Stomach (tissue), 9 donors: ENCODE results near the gene IGDCC3. TPM values are rescaled to one million over a fixed set of nuclear protein-coding genes. Genes with fewer than 3 reads are reported as not detected.

ENCODE experiments used
- DNase-seq, 2 donors: peaks; one replicate each; pipeline versions ENCODE4 v3.0.0 to v3.0.0-alpha.2; 2013 to 2019
- H3K27ac ChIP-seq, 5 donors: fragments of 200-600 bp in 4 of 5; sonication (generic) in 4 of 5; one replicate each; pipeline ENCODE4 v1.5.1; 2013 to 2019; ENCODE audit warnings: mild to moderate bottlenecking in 1 of 5, moderate library complexity in 1 of 5
- H3K27me3 ChIP-seq, 3 donors: fragments of 200-600 bp; sonication (generic); one replicate each; pipeline ENCODE4 v1.5.1; 2017 to 2019; ENCODE audit warnings: mixed run types in 1 of 3
- H3K36me3 ChIP-seq, 4 donors: fragments of 200-600 bp; sonication (generic); 1 replicate in 3 of 4; 2 replicates in 1 of 4; pipeline ENCODE4 v1.5.1; 2016 to 2019
- H3K4me1 ChIP-seq, 4 donors: fragments of 200-600 bp; sonication (generic); one replicate each; pipeline ENCODE4 v1.5.1; 2016 to 2019
- H3K4me3 ChIP-seq, 4 donors: fragments of 200-600 bp; sonication (generic) in 3 of 4; one replicate each; pipeline ENCODE4 v1.5.1; 2016 to 2019; ENCODE audit warnings: mild to moderate bottlenecking in 1 of 4
- H3K9me3 ChIP-seq, 4 donors: fragments of 200-600 bp; sonication (generic); one replicate each; pipeline ENCODE4 v1.5.1; 2016 to 2019
- EP300 ChIP-seq: sonication (generic); formaldehyde crosslinking; IDR thresholded peaks from one replicate; pipeline ENCODE4 v1.6.1; 2017; ENCODE audit warnings: antibody characterized with exemption
- POLR2A ChIP-seq, 4 donors: fragments of 450-650 bp; IDR thresholded peaks; one replicate each; pipeline ENCODE4 v1.6.1; 2016; ENCODE audit warnings: antibody characterized with exemption in 4 of 4, control low read depth in 2 of 4, mild to moderate bottlenecking in 1 of 4, moderate library complexity in 1 of 4
- POLR2AphosphoS5 ChIP-seq, 3 donors: sonication (generic); formaldehyde crosslinking; IDR thresholded peaks; one replicate each; pipeline ENCODE4 v1.6.1; 2016; ENCODE audit warnings: antibody characterized with exemption in 3 of 3
- WGBS, 5 donors: extraction: QIAGEN DNeasy Blood & Tissue Kit in 3 of 5; methylation state at CpG; one replicate each; pipeline versions ENCODE4 v1.1.5 to v1.1.7; 2013 to 2018; 5-methylcytosine and 5-hydroxymethylcytosine counted together
- intact Hi-C: fragments of 100-400 bp; cut with DNase I; formaldehyde crosslinking; loops from one replicate; pipeline ENCODE4 v1.15.1; 2023; ENCODE audit warnings: low total_unique reads
- polyA plus RNA-seq, 3 donors: library from polyadenylated mRNA; stranded (reverse); fragments of 200-250 nt; gene quantifications; one replicate each; pipeline ENCODE4 v1.2.3, GENCODE V29; 2013
- total RNA-seq, 5 donors: library from RNA; depleted of rRNA; stranded (reverse); fragments of >200 nt; gene quantifications; one replicate each; pipeline versions ENCODE4 v1.1.0 to v1.2.3, GENCODE V29; 2014 to 2016
- TF ChIP-seq, protein P1 (sequence below), 7 experiments: fragments of 450-650 bp in 4 of 7; fragments of 200-600 bp in 3 of 7; sonication (generic) in 3 of 7; IDR thresholded peaks; one replicate each; pipeline ENCODE4 v1.5.1; 2016 to 2019; ENCODE audit warnings: antibody characterized with exemption in 7 of 7, control low read depth in 2 of 7, mild to moderate bottlenecking in 1 of 7
- donor health status: healthy with polysubstance abuse.
- donor health status: Bipolar disorder and iron deficiency.
- donor health status: healthy.

The IGDCC3 gene
- total and polyA plus RNA-seq, 8 donors = 0.08 to 5.8 (median 0.89) TPM; not detected in 4

GRCh38 chr15:65333148-65333820 lies 44.5 kb downstream of the IGDCC3 start:
- no peaks in the 10 kb centered on the region for H3K36me3 ChIP-seq
- H3K4me3 ChIP-seq = no peak overlapping the region
- peaks cover 0 to 37% (median 6%) of the 10 kb centered on the region in 3 donors for H3K27me3 ChIP-seq
- H3K4me1 ChIP-seq = no peaks in the 10 kb centered on the region
- DNase-seq = no peak
- WGBS, 5 donors = 80 to 89% (median 80%) methylated on average over 16 of the region's 16 CpGs
- H3K9me3 ChIP-seq = no peaks in the 10 kb centered on the region
- H3K27ac ChIP-seq = no peak overlapping the region
- TF ChIP-seq, protein P1, sequence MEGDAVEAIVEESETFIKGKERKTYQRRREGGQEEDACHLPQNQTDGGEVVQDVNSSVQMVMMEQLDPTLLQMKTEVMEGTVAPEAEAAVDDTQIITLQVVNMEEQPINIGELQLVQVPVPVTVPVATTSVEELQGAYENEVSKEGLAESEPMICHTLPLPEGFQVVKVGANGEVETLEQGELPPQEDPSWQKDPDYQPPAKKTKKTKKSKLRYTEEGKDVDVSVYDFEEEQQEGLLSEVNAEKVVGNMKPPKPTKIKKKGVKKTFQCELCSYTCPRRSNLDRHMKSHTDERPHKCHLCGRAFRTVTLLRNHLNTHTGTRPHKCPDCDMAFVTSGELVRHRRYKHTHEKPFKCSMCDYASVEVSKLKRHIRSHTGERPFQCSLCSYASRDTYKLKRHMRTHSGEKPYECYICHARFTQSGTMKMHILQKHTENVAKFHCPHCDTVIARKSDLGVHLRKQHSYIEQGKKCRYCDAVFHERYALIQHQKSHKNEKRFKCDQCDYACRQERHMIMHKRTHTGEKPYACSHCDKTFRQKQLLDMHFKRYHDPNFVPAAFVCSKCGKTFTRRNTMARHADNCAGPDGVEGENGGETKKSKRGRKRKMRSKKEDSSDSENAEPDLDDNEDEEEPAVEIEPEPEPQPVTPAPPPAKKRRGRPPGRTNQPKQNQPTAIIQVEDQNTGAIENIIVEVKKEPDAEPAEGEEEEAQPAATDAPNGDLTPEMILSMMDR (IDR thresholded peaks at IDR 0.05) = no peak
- TF ChIP-seq POLR2AphosphoS5 (IDR thresholded peaks at IDR 0.05) (no peak), EP300 (no peak), POLR2A (IDR thresholded peaks at IDR 0.05) (no peak)
- intact Hi-C loops = no loop called here

DNA sequence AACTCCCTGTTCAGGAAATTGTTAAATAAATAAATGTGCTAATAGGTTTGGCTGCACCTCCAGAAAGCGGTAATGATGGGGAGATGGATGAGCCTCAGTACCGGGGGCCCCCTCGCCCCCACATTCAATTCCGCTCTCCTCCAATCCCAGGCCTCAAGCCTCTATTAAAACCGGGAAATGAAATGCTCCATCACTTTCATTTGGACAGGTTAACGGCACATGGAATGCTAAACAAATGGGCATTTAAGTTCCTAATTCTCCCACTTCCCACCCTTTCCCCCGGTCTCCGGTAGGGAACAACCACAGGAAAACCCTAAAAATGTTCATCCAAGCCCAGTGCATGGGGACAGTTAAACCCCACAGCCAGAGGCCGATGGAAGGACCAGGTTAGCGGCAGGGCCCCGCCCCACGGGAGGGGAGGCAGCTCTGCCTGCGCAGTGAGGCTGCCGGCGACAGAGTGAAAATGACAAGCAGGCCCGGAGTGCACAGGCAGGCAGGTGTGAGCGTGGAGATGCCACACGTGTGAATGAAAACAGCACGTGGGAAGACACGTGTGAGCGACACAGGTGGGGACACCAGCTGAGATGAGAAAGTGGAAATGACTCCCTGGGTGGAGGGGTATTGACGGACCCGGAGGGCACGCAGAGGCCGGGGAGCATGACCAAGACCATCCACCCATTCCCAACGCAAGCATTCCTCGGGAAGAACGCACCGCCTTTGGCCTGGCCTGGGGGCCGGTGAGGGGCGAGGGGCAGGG lies 45.2 kb downstream of the IGDCC3 start:
- Histone ChIP-seq H3K4me3 (no peak overlapping the region), H3K36me3 (no peaks in the 10 kb centered on the region), H3K9me3 (no peaks in the 10 kb centered on the region), H3K4me1 (no peaks in the 10 kb centered on the region), H3K27me3 (peaks cover 0 to 31% (median 6%) of the 10 kb centered on the region in 3 donors), H3K27ac (no peak overlapping the region)
- TF ChIP-seq POLR2AphosphoS5 (IDR thresholded peaks at IDR 0.05) = no peak
- no peak for TF ChIP-seq POLR2A (IDR thresholded peaks at IDR 0.05)
- no peak for TF ChIP-seq EP300
- TF ChIP-seq, protein P1 (IDR thresholded peaks at IDR 0.05) = no peak
- DNase-seq = no peak
- intact Hi-C loops = no loop called here
- 79 to 85% (median 83%) methylated on average over 30 to 31 of the region's 31 CpGs for WGBS, 5 donors

GRCh38 chr15:65331811-65332210 lies 46.0 kb downstream of the IGDCC3 start:
- Histone ChIP-seq H3K4me3 (no peak overlapping the region), H3K27me3 (peaks cover 0 to 28% (median 4%) of the 10 kb centered on the region in 3 donors), H3K4me1 (no peaks in the 10 kb centered on the region), H3K27ac (no peak overlapping the region), H3K9me3 (no peaks in the 10 kb centered on the region), H3K36me3 (no peaks in the 10 kb centered on the region)
- intact Hi-C loops = no loop called here
- TF ChIP-seq, protein P1 (IDR thresholded peaks at IDR 0.05) = no peak
- TF ChIP-seq POLR2A (IDR thresholded peaks at IDR 0.05) (no peak), EP300 (no peak), POLR2AphosphoS5 (IDR thresholded peaks at IDR 0.05) (no peak)
- 66 to 89% (median 84%) methylated on average over 6 to 7 of the region's 7 CpGs for WGBS, 5 donors
- no peak for DNase-seq

GRCh38 chr15:65330934-65331645 lies 46.7 kb downstream of the IGDCC3 start:
- TF ChIP-seq POLR2AphosphoS5 (IDR thresholded peaks at IDR 0.05) (no peak), POLR2A (IDR thresholded peaks at IDR 0.05) (no peak), EP300 (no peak)
- TF ChIP-seq, protein P1 (IDR thresholded peaks at IDR 0.05) = no peak
- Histone ChIP-seq H3K9me3 (no peaks in the 10 kb centered on the region), H3K4me1 (peaks cover 0 to 5% (median 0%) of the 10 kb centered on the region in 4 donors), H3K27ac (no peak overlapping the region), H3K4me3 (no peak overlapping the region), H3K36me3 (no peaks in the 10 kb centered on the region), H3K27me3 (peaks cover 0 to 23% (median 0%) of the 10 kb centered on the region in 3 donors)
- WGBS, 5 donors = 93 to 95% (median 94%) methylated on average over 19 to 22 of the region's 22 CpGs
- DNase-seq = no peak
- intact Hi-C loops = no loop called here
